Measurements from ENCODE around the gene LPCAT2. TPM values are rescaled to one million over a fixed set of nuclear protein-coding genes. Genes with fewer than 3 reads are reported as not detected.

The LPCAT2 gene
- total and polyA plus RNA-seq, 2 of the 8 experiments (the other 6 are each of a cell fraction or from before 2014, with no cell fraction given) = 2.2 to 10.6 TPM

GRCh38 chr16:55508271-55508921, 476 bp upstream of the LPCAT2 start (continued):
- TF ChIP-seq CHD7 (IDR thresholded peaks at IDR 0.05; ENCODE audit: insufficient replicate concordance, low read length) (no peak), RNF2 (IDR thresholded peaks at IDR 0.05; ENCODE audit: borderline replicate concordance, low read depth, low read length, missing control alignments, poor library complexity, severe bottlenecking) (no peak), BRCA1 (IDR thresholded peaks at IDR 0.05; ENCODE audit: low read depth, low read length) (no peak), TEAD4 (IDR thresholded peaks at IDR 0.05; ENCODE audit: low read depth, low read length) (no peak), PHF8 (conservative IDR thresholded peaks at IDR 0.05; ENCODE audit: low read depth, low read length) (no peak), RBBP5 (IDR thresholded peaks at IDR 0.05; ENCODE audit: borderline replicate concordance, low read depth, low read length) (no peak), KDM1A (IDR thresholded peaks at IDR 0.05; ENCODE audit: borderline replicate concordance, low read length) (no peak), SP2 (IDR thresholded peaks at IDR 0.05; ENCODE audit: low read length) (no peak), CBX5 (IDR thresholded peaks at IDR 0.05; ENCODE audit: low read depth, low read length) (no peak), HDAC6 (IDR thresholded peaks at IDR 0.05; ENCODE audit: low read depth, low read length) (no peak), CHD2 (IDR thresholded peaks at IDR 0.05; ENCODE audit: low read length) (no peak)
